Esophagus squamous epithelium (tissue), 5 donors: ENCODE results near the gene FAIM. TPM values are rescaled to one million over a fixed set of nuclear protein-coding genes. Genes with fewer than 3 reads are reported as not detected.

ENCODE experiments used
- DNase-seq: peaks from one replicate; lab custom pipeline; 2025; lab: John Stamatoyannopoulos, UW
- H3K27ac ChIP-seq, 4 donors: fragments of 200-600 bp; sonication (generic); one replicate each; pipeline ENCODE4 v1.5.1; 2016 to 2019; ENCODE audit warnings: mild to moderate bottlenecking in 1 of 4
- H3K27me3 ChIP-seq, 4 donors: fragments of 200-600 bp; sonication (generic); 1 replicate in 3 of 4; 2 replicates in 1 of 4; pipeline versions ENCODE4 v1.5.1 to v1.6.0; 2017 to 2021; ENCODE audit warnings: antibody characterized with exemption in 1 of 4
- H3K36me3 ChIP-seq, 3 donors: fragments of 200-600 bp; sonication (generic); one replicate each; pipeline ENCODE4 v1.5.1; 2016 to 2019
- H3K4me1 ChIP-seq, 3 donors: fragments of 200-600 bp; sonication (generic); one replicate each; pipeline ENCODE4 v1.5.1; 2017 to 2019
- H3K4me3 ChIP-seq, 4 donors: fragments of 200-600 bp; sonication (generic); 1 replicate in 3 of 4; 2 replicates in 1 of 4; pipeline ENCODE4 v1.5.1; 2016 to 2019; ENCODE audit warnings: mild to moderate bottlenecking in 2 of 4, moderate library complexity in 1 of 4
- H3K9me3 ChIP-seq, 3 donors: fragments of 200-600 bp; sonication (generic); one replicate each; pipeline ENCODE4 v1.5.1; 2016 to 2019
- POLR2A ChIP-seq, 4 donors: fragments of 450-650 bp; IDR thresholded peaks; one replicate each; pipeline ENCODE4 v1.6.1; 2017; ENCODE audit warnings: antibody characterized with exemption in 4 of 4, mild to moderate bottlenecking in 4 of 4, moderate library complexity in 3 of 4
- WGBS, 2 donors: methylation state at CpG; one replicate each; pipeline ENCODE4 v1.1.5; 2018; 5-methylcytosine and 5-hydroxymethylcytosine counted together
- intact Hi-C: fragments of 100-400 bp; cut with DNase I; formaldehyde crosslinking; loops from one replicate; pipeline ENCODE4 v1.15.0; 2022
- total RNA-seq, 4 donors: library from RNA; depleted of rRNA; stranded (reverse); fragments of >200 nt; gene quantifications; one replicate each; pipeline ENCODE4 v1.1.0, GENCODE V29; 2016
- TF ChIP-seq, protein P1 (sequence below), 6 experiments: fragments of 450-650 bp in 4 of 6; fragments of 200-600 bp in 2 of 6; sonication (generic) in 2 of 6; IDR thresholded peaks; one replicate each; pipeline ENCODE4 v1.5.1; 2016 to 2019; ENCODE audit warnings: antibody characterized with exemption in 6 of 6, mild to moderate bottlenecking in 4 of 6, moderate library complexity in 4 of 6
- donor health status: DM: yes; HTN: yes; CAD: no.

FAIM gene
- total RNA-seq, 4 donors from 2014 or later, result 8.0 to 16.0 (median 11.1) TPM

DNA sequence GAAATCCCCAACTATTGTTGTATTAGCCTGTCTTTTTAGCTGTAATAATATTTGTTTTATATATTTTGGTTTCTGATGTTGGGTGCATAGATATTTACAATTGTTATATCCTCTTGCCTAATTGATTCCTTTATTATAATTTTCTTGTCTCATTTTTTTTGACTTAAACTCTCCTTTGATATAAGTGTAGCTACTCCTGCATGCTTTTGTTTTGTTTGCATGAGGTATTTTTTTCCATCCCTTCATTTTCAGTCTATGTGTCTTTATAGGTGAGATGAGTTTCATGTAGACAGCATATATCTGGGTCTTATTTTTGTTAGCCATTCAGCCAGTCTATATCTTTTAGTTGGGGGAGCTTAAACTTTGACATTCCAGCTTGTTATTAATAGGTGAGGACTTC lies 37.4 kb downstream of the FAIM start:
- intact Hi-C loops, result no loop called here
- Histone ChIP-seq H3K27ac (no peak overlapping the region), H3K9me3 (peaks cover 0 to 58% (median 37%) of the 10 kb centered on the region in 3 donors)

DNA sequence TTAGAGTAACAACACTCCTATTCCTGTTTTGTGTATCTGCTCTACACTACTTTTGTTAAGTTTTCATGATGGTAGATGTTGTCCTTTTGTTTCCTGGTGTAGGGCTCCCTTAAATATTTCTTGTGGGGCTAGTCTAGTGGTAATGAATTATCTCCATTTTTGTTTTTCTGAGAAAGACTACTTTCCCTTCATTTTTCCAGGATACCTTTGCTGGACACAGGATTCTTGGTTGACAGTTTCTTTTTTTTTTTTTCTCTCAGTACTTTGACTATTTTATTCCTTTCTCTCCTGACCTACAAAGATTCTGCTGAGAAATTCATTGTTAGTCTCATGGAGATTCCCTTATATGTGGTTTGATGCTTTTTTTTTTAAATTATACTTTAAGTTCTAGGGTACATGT lies 37.9 kb downstream of the FAIM start:
- Histone ChIP-seq H3K9me3 (peaks cover 0 to 58% (median 37%) of the 10 kb centered on the region in 3 donors), H3K27me3 (no peaks in the 10 kb centered on the region), H3K36me3 (peaks cover 13 to 29% (median 17%) of the 10 kb centered on the region in 3 donors), H3K4me1 (no peaks in the 10 kb centered on the region), H3K4me3 (no peak overlapping the region), H3K27ac (no peak overlapping the region)
- DNase-seq, result no peak
- intact Hi-C loops, result no loop called here
- TF ChIP-seq POLR2A (IDR thresholded peaks at IDR 0.05), result no peak
- TF ChIP-seq, protein P1, sequence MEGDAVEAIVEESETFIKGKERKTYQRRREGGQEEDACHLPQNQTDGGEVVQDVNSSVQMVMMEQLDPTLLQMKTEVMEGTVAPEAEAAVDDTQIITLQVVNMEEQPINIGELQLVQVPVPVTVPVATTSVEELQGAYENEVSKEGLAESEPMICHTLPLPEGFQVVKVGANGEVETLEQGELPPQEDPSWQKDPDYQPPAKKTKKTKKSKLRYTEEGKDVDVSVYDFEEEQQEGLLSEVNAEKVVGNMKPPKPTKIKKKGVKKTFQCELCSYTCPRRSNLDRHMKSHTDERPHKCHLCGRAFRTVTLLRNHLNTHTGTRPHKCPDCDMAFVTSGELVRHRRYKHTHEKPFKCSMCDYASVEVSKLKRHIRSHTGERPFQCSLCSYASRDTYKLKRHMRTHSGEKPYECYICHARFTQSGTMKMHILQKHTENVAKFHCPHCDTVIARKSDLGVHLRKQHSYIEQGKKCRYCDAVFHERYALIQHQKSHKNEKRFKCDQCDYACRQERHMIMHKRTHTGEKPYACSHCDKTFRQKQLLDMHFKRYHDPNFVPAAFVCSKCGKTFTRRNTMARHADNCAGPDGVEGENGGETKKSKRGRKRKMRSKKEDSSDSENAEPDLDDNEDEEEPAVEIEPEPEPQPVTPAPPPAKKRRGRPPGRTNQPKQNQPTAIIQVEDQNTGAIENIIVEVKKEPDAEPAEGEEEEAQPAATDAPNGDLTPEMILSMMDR (IDR thresholded peaks at IDR 0.05), result no peak

More for the DNA sequence above, 37.4 kb downstream of the FAIM start:
- no peak overlapping the region for H3K4me3 ChIP-seq
- no peak for DNase-seq
- no peaks in the 10 kb centered on the region for H3K4me1 ChIP-seq
- TF ChIP-seq, protein P1 (IDR thresholded peaks at IDR 0.05), result no peak
- no peak for TF ChIP-seq POLR2A (IDR thresholded peaks at IDR 0.05)
- no peaks in the 10 kb centered on the region for H3K27me3 ChIP-seq
- peaks cover 13 to 24% (median 17%) of the 10 kb centered on the region in 3 donors for H3K36me3 ChIP-seq

DNA sequence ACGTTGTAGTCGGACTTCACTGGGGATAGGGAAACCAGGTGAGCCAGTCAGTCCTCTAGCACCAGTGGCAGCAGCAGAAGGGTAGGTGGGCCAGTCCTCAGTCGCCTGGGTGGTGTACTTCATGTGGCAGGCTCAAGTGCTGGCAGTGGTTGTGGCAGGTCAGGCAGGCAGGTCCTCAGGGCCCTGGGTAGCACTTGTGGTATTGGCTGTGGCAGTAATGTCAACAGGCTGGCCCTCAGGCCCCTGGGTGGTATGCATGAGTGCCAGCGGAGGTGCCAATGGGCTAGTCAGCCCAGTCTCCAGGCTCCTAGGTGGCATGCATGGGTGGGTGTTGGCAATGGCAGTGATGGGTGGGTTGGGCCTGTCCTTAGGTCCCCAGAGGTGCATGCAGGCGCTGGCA lies 40.6 kb downstream of the FAIM start:
- no peak for DNase-seq
- H3K27ac ChIP-seq, result no peak overlapping the region
- peaks cover 13 to 55% (median 17%) of the 10 kb centered on the region in 3 donors for H3K36me3 ChIP-seq
- H3K27me3 ChIP-seq, result no peaks in the 10 kb centered on the region
- no peak overlapping the region for H3K4me3 ChIP-seq
- 83 to 86% methylated on average over 3 to 4 of the region's 5 CpGs for WGBS, 2 donors
- TF ChIP-seq POLR2A (IDR thresholded peaks at IDR 0.05), result no peak
- TF ChIP-seq, protein P1 (IDR thresholded peaks at IDR 0.05), result no peak
- intact Hi-C loops, result no loop called here
- H3K4me1 ChIP-seq, result no peaks in the 10 kb centered on the region
- H3K9me3 ChIP-seq, result peaks cover 0 to 38% (median 26%) of the 10 kb centered on the region in 3 donors

DNA sequence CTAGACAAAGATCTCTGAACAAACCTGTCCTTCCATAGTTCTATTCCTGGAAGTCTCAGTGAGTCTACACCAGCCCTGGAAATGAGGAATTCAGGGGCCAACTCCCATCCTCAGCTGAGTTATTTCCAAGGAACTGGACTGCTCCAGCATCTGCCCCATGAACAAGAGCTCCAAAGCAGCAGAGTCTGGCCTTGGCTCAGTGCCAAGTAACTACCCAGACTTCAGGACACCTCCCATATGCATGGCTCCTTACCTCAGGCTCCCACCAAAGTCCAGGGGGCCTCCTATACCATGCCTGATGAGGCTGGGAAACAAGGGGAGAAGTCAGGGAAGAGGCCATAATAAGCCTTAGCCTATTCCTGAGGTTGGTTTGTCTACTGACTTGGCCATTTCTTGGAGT lies 45.0 kb downstream of the FAIM start:
- no peaks in the 10 kb centered on the region for H3K4me1 ChIP-seq
- H3K4me3 ChIP-seq, result no peak overlapping the region
- H3K36me3 ChIP-seq, result peaks cover 13 to 98% (median 22%) of the 10 kb centered on the region in 3 donors
- intact Hi-C loops, result no loop called here
- no peak for TF ChIP-seq POLR2A (IDR thresholded peaks at IDR 0.05)
- TF ChIP-seq, protein P1 (IDR thresholded peaks at IDR 0.05), result no peak
- no peak overlapping the region for H3K27ac ChIP-seq
- H3K9me3 ChIP-seq, result peaks cover 0 to 4% (median 0%) of the 10 kb centered on the region in 3 donors
- no peaks in the 10 kb centered on the region for H3K27me3 ChIP-seq
- DNase-seq, result no peak

DNA sequence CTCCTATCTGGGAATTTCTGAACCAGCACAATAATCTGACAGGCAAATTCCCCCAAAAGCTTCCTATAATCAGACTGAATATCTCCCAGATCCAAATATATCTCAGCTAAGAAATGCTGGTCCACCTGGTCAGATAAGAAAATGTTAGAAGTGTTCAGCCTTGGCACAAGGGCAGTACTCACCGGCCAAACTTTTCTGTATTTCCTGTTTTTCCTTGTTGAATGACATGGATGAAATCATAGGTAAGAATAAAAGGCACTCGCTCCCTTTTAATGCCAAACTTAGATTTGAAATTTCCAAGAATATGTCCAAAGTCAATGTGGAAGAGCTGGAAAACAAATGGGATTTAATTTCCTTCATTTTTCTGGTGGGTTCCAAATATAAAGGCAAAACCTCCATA lies 48.9 kb downstream of the FAIM start:
- no peak overlapping the region for H3K27ac ChIP-seq
- TF ChIP-seq, protein P1 (IDR thresholded peaks at IDR 0.05), result no peak
- TF ChIP-seq POLR2A (IDR thresholded peaks at IDR 0.05), result no peak
- no peak for DNase-seq
- no peaks in the 10 kb centered on the region for H3K9me3 ChIP-seq
- H3K4me3 ChIP-seq, result no peak overlapping the region
- H3K4me1 ChIP-seq, result no peaks in the 10 kb centered on the region
- no peaks in the 10 kb centered on the region for H3K27me3 ChIP-seq
- 64 to 79% methylated on average over 2 of the region's 2 CpGs for WGBS, 2 donors
- peaks cover 0 to 82% (median 5%) of the 10 kb centered on the region in 3 donors for H3K36me3 ChIP-seq
- intact Hi-C loops, result no loop called here
